Osteoblast (primary cell): ENCODE measurements around the gene OGFOD1. TPM values are rescaled to one million over a fixed set of nuclear protein-coding genes. Genes with fewer than 3 reads are reported as not detected.

Experiments
- DNase-seq: peaks from one replicate; pipeline ENCODE4 v3.0.0; 2011; ENCODE audit warnings: low spot score, mixed read lengths; ENCODE audit not compliant: insufficient read length; ENCODE audit errors: missing footprints
- H2AFZ ChIP-seq: 2 replicates; pipeline ENCODE4 v1.6.0; 2011; ENCODE audit warnings: mild to moderate bottlenecking, low read length
- H3K27ac ChIP-seq: 2 replicates; pipeline ENCODE4 v1.5.1; 2011; ENCODE audit warnings: mild to moderate bottlenecking, low read depth, low read length, moderate library complexity
- H3K27me3 ChIP-seq: 2 replicates; pipeline ENCODE4 v1.6.0; 2012; ENCODE audit warnings: mild to moderate bottlenecking, control low read depth, inconsistent platforms, low read length, moderate library complexity; ENCODE audit not compliant: insufficient read depth
- H3K36me3 ChIP-seq: 2 replicates; pipeline ENCODE4 v1.5.1; 2011; ENCODE audit warnings: mild to moderate bottlenecking, low read length, control low read depth, moderate library complexity; ENCODE audit not compliant: insufficient read depth
- H3K4me1 ChIP-seq: 2 replicates; pipeline ENCODE4 v1.5.1; 2011; ENCODE audit warnings: mild to moderate bottlenecking, low read length, control low read depth, moderate library complexity; ENCODE audit not compliant: insufficient read depth
- H3K4me2 ChIP-seq: 2 replicates; pipeline ENCODE4 v1.6.0; 2011; ENCODE audit warnings: mild to moderate bottlenecking, low read length; ENCODE audit not compliant: insufficient read depth
- H3K4me3 ChIP-seq: fragments of 200-600 bp; sonication (generic); 3 replicates; pipeline ENCODE4 v1.5.1; 2012; ENCODE audit warnings: mild to moderate bottlenecking, low read length, inconsistent platforms; ENCODE audit not compliant: insufficient read depth
- H3K79me2 ChIP-seq: 2 replicates; pipeline ENCODE4 v1.6.0; 2012; ENCODE audit warnings: mild to moderate bottlenecking, low read length, control low read depth, inconsistent platforms; ENCODE audit not compliant: insufficient read depth
- H3K9me3 ChIP-seq: 2 replicates; pipeline ENCODE4 v1.5.1; 2011; ENCODE audit warnings: low read depth, low read length, control low read depth
- H4K20me1 ChIP-seq: 2 replicates; pipeline ENCODE4 v1.6.0; 2012; ENCODE audit warnings: mild to moderate bottlenecking, low read length, control low read depth; ENCODE audit not compliant: insufficient read depth
- CTCF ChIP-seq: IDR thresholded peaks from 2 replicates; pipeline ENCODE4 v1.5.1; 2011; ENCODE audit warnings: mild to moderate bottlenecking, low read depth, low read length, moderate library complexity; ENCODE audit errors: extremely low read depth
- total RNA-seq: library from RNA; depleted of rRNA; stranded (reverse); fragments of >200 nt; gene quantifications from 2 replicates; pipeline ENCODE4 v1.2.3, GENCODE V29; 2012

OGFOD1 gene
- total RNA-seq, 1 donor = 47.4 TPM

DNA sequence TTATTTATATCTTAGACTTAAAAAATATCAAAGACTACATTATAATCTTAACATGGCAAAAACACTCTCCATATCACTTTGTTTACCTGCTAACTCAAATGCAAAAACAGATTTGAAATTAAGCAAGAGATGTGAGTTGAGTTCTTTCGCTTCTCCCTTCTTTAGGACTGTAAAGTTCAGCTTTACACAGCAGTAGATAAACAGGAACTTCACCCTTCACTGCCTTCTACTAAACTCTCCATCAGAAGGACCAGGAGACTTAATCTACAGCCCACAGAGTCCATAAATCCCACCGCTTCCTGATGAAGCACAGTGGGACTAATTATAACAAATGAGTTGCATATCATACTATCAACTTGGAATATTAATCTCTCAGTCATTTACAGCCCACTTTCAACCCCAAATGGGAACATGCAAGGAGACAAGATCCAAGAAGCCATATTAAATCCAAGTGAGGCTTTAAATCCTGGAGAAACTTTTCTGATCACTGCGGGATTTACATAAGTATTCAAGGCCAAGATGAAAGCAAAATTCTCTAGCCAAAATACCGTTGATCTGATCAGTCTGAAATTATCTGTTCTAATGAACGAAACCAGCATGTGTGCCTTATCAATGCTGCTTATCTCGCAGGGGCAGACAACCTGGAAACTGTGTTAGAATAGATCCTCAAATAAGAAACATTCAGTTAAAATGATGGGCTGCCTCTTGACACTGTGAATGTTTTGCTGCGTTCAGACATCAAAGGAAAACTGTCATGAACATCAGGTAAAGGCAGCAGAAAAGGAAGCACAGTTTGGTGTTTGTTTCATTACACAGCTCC, 27.6 kb upstream of the OGFOD1 start:
- peak overlapping the region; percentile 69 for H2AFZ ChIP-seq

DNA sequence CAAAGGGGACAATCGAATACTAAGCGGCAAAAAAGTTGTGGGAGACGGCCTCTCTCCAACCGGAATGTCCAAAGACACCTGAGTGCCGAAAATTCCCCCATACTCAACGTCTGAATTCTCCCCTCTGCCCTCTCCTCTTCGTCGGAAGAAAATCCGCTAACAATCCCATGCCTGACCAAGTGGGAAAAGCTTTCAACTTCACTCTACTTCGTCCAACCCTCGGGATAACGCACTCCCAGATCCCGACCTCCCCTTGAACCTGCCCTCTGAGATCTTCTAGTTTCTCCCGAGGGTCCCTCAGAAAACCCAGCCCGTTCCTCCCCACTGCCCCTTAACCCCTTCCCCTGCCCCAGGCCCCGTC, 27.0 kb upstream of the OGFOD1 start:
- peak overlapping the region; percentile 69 for H2AFZ ChIP-seq
- peak overlapping the region; percentile 69 for H3K27ac ChIP-seq
- H3K9me3 ChIP-seq = no peaks in the 10 kb centered on the region
- H3K4me1 ChIP-seq = peaks cover 24% of the 10 kb centered on the region
- H3K4me3 ChIP-seq = peak overlapping the region; percentile 84
- TF ChIP-seq CTCF = no peak
- no peaks in the 10 kb centered on the region for H3K36me3 ChIP-seq
- H4K20me1 ChIP-seq = peaks cover 41% of the 10 kb centered on the region
- peaks cover 55% of the 10 kb centered on the region for H3K79me2 ChIP-seq
- peak overlapping the region; percentile 99 for H3K4me2 ChIP-seq
- no peaks in the 10 kb centered on the region for H3K27me3 ChIP-seq
- DNase-seq = no peak

More for the DNA sequence above, 27.6 kb upstream of the OGFOD1 start:
- Histone ChIP-seq H3K27me3 (no peaks in the 10 kb centered on the region), H3K27ac (peak overlapping the region; percentile 69), H3K36me3 (no peaks in the 10 kb centered on the region), H3K4me1 (peaks cover 24% of the 10 kb centered on the region), H3K9me3 (no peaks in the 10 kb centered on the region), H3K4me3 (peak overlapping the region; percentile 84), H3K4me2 (peak overlapping the region; percentile 99), H4K20me1 (peaks cover 41% of the 10 kb centered on the region), H3K79me2 (peaks cover 59% of the 10 kb centered on the region)
- DNase-seq = no peak
- TF ChIP-seq CTCF = no peak

GRCh38 chr16:56424791-56425438, 26.4 kb upstream of the OGFOD1 start:
- H3K4me1 ChIP-seq = peaks cover 20% of the 10 kb centered on the region
- H3K4me2 ChIP-seq = peak overlapping the region; percentile 99
- H3K27me3 ChIP-seq = no peaks in the 10 kb centered on the region
- peak overlapping the region; percentile 84 for H3K4me3 ChIP-seq
- TF ChIP-seq CTCF = no peak
- H3K36me3 ChIP-seq = no peaks in the 10 kb centered on the region
- peak overlapping the region; percentile 69 for H3K27ac ChIP-seq
- peak; percentile 91 for DNase-seq
- H2AFZ ChIP-seq = peak overlapping the region; percentile 54
- peaks cover 38% of the 10 kb centered on the region for H4K20me1 ChIP-seq
- no peaks in the 10 kb centered on the region for H3K9me3 ChIP-seq
- H3K79me2 ChIP-seq = peaks cover 52% of the 10 kb centered on the region

DNA sequence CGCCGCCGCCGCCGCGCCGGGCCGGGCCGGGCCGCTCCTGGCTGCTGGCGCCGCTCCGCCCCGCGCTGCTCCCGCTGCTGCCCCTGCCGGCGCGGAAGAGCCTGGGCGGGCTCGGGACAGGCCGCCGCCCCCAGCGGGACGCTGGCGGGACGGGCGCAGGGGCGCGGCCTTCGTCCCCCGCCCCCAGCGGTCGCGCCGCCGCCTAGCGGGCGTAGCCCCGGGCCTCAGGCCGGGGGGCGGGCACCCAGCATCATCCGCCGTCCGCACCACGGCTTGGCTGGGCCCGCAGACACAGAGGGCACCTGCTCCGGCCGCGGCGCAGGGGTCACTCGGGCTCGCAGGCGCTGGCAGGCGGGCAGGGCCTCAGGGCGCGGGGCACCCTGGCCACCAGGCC, 25.9 kb upstream of the OGFOD1 start, which contains the start of gene AMFR:
TSS of gene AMFR (minus strand) at position 107 of the 394 bp plus-strand sequence. CDS start 218 bp downstream, outside the sequence.
- Histone ChIP-seq H2AFZ (peak within 1 kb of the TSS; percentile 69), H3K9me3 (no peaks in the 10 kb centered on the region), H3K79me2 (peaks cover 46% of the 10 kb centered on the region), H3K27me3 (no peaks in the 10 kb centered on the region), H3K27ac (peak within 1 kb of the TSS; percentile 69), H3K4me3 (peak within 1 kb of the TSS; percentile 84), H3K36me3 (no peaks in the 10 kb centered on the region), H4K20me1 (peaks cover 33% of the 10 kb centered on the region), H3K4me2 (peak within 1 kb of the TSS; percentile 99), H3K4me1 (peaks cover 16% of the 10 kb centered on the region)
- TF ChIP-seq CTCF = peak; percentile 17
- DNase-seq = peak; percentile 99
